ENCODE data around the gene GARNL3.

Gene GARNL3

GRCh38 chr9:127241354-127241753, 23.2 kb upstream of the GARNL3 start:
- DNase-seq: no peak

- peak; percentile 97 for DNase-seq
Measured at GRCh38 chr9:127244609-127245601, 19.7 kb upstream of the GARNL3 start.

GRCh38 chr9:127245637-127246164, 18.9 kb upstream of the GARNL3 start:
- no peak for DNase-seq

GRCh38 chr9:127248241-127248640, 16.3 kb upstream of the GARNL3 start:
- no peak for DNase-seq

- no peak for DNase-seq
Measured at GRCh38 chr9:127249877-127250276, 14.7 kb upstream of the GARNL3 start.

- no peak for DNase-seq
Measured at GRCh38 chr9:127250896-127251391, 13.6 kb upstream of the GARNL3 start.

- no peak for DNase-seq
Measured at GRCh38 chr9:127252410-127253318, 11.9 kb upstream of the GARNL3 start.

GRCh38 chr9:127253446-127253845, 11.1 kb upstream of the GARNL3 start:
- no peak for DNase-seq

GRCh38 chr9:127255692-127256091, 8.9 kb upstream of the GARNL3 start:
- DNase-seq: no peak

- no peak for DNase-seq
Measured at GRCh38 chr9:127256324-127256723, 8.2 kb upstream of the GARNL3 start.

GRCh38 chr9:127258606-127259471, 5.7 kb upstream of the GARNL3 start:
- DNase-seq: no peak

GRCh38 chr9:127262602-127263001, 2.0 kb upstream of the GARNL3 start:
- no peak for DNase-seq

- DNase-seq: no peak
Measured at GRCh38 chr9:127263237-127263636, 1.3 kb upstream of the GARNL3 start.

- no peak for DNase-seq
Measured at GRCh38 chr9:127263664-127264063, 910 bp upstream of the GARNL3 start.

GRCh38 chr9:127267793-127268525, 3.4 kb downstream of the GARNL3 start:
- DNase-seq: no peak

- DNase-seq: no peak
Measured at GRCh38 chr9:127269449-127269848, 4.9 kb downstream of the GARNL3 start.

GRCh38 chr9:127273326-127273725, 8.8 kb downstream of the GARNL3 start:
- DNase-seq: no peak

- no peak for DNase-seq
Measured at GRCh38 chr9:127277099-127277498, 12.5 kb downstream of the GARNL3 start.

- no peak for DNase-seq
Measured at GRCh38 chr9:127277770-127278169, 13.2 kb downstream of the GARNL3 start.

- DNase-seq: no peak
Measured at GRCh38 chr9:127278372-127278771, 13.8 kb downstream of the GARNL3 start.

GRCh38 chr9:127279717-127280285, 15.2 kb downstream of the GARNL3 start:
- DNase-seq: peak; percentile 44
